GM19025 (cell line): ENCODE results near the gene F12.
A peak's percentile ranks its signal among the peaks of the same experiment; 100 is the strongest.
"Not testable (repeated sequence)": the region's sequence is repeated elsewhere in the genome, so short reads cannot be mapped to it uniquely, and the experiment has no call there.

Experiments
- ATAC-seq: cut with Tn5 transposase; IDR thresholded peaks from one replicate; pipeline ENCODE4 v1.9.1; 2021; ENCODE audit warnings: mild to moderate bottlenecking, low read depth, moderate library complexity; ENCODE audit not compliant: unreplicated experiment

The F12 gene

DNA sequence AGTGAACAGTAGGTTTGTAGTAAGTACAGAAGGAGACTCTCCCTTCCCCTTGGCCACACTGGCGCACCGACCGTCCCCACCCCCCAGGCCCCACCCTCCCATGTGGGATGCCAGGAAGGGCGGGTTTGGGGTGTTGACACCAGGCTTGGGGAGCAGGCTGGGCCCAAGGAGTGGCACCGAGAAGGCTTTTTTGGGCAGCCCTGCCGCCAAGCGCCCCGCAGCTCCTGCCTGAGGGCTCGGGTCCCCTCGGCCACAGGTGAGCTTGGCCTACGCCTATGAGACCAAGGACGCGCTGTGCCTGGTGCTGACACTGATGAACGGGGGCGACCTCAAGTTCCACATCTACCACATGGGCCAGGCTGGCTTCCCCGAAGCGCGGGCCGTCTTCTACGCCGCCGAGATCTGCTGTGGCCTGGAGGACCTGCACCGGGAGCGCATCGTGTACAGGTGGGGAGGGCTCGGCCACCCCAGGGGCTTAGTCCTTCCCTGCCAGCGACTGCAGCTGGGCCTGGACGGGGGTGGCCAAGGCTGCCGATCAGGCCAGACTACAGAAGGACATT lies 24.4 kb upstream of the F12 start:
- ATAC-seq = no peak

DNA sequence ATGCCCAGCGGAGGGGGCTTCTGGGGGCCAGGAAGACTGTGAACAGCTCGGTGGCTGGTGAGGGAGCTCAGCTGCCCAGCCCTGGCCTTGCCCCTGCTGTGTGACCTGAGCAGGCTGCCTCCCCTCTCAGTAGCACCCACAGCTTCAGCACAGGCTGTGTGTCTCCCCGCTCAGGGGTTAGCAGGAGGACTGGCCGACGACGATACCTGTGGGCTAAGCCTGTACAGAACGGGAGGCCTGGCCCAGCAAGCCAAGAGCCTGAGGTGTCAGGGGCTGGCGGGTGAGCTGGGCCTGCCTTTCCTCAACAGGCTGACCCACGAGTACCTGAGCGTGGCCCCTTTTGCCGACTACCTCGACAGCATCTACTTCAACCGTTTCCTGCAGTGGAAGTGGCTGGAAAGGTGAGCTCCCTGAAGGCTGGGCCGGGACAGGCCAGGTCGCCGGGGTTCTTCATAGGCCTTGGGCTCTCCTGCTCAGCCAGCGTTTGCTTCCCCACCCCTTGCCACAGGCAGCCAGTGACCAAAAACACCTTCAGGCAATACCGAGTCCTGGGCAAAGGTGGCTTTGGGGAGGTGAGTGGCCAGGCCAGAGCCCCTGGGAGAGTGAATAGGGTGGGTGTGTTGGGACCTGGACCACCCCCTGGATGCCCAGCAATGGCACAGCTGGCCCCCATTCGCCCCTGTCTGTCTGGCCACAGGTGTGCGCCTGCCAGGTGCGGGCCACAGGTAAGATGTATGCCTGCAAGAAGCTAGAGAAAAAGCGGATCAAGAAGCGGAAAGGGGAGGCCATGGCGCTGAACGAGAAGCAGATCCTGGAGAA lies 23.7 kb upstream of the F12 start:
- ATAC-seq = no peak

DNA sequence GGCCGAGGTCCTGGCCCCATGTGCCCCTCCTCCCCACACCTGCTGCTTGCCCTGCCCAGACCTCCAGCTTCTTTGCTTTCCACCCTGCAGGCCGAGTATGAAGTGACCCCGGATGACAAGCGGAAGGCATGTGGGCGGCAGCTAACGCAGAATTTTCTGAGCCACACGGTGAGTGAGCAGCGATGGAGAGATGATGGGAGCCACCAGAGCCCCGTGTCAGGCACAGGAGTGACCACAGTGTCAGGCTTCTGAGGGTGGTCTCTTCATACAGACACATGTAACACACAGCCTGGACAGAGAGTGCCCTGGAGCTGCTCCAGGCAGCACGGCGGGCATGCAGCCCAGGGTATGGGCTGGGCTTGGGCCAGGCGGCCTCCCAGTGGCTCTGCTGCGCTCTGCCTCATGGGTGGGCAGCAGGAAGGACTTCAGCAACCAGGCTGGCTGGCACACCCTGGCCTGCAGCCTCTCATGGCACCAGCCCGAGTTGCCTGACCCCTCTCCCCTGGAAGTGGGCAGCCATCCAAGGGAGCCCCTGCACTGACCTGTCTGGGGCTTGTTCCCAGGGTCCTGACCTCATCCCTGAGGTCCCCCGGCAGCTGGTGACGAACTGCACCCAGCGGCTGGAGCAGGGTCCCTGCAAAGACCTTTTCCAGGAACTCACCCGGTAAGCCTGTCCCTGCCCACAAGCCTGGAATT lies 22.9 kb upstream of the F12 start:
- ATAC-seq = no peak

DNA sequence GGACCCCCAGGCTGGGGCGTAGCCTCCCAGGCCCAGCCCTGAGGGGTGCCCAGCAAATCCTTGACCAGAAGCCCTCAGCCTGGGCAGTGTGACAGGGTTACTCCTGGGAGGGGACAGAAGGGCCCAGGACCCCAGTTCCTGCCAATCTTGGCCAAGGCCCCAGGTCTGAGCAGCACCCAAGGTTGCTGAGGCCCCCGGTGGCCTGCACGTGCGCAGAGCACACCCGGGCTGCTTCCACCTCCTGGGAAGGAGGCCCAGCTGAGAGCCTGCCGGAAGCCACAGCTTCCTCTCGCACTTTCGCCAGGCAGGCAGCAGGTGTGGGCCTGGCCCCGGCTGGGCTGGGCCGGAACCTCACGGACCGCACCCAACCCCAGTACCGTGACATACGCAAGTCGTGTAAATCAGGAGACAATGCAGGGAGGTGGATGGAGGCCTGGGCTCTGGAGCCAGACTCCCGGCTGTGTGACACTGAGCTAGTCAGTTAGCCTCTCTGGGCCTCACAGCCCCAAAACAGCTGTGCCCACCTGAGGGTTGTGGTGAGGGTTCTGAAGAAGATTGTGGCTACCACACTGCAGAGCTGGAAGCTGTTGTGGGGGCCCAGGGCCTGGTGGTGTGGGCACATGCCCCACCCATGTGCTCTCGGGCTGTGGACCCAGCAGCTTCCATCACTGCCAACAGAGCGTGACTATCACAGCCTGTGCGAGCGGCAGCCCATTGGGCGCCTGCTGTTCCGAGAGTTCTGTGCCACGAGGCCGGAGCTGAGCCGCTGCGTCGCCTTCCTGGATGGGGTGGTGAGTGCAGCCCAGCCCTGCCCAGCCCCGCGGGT lies 22.2 kb upstream of the F12 start:
- peak; percentile 47 for ATAC-seq

DNA sequence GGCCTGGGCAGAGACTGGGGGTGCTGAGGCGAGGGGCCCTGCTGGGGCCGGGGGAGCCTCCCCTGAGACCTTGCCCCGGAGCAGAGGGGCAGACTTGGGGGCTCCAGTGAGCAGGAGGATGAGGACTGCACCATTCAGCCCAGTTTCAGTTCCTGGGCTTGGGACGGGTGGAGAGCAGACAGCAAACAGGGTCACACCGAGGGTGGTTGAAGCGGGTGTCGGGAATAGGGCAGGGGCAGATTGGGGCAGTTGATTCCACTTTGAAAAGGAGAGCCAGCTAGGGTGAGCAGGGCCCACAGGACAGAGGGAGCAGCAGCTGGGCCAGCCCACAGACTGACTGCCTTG lies 21.6 kb upstream of the F12 start:
- ATAC-seq = no peak

DNA sequence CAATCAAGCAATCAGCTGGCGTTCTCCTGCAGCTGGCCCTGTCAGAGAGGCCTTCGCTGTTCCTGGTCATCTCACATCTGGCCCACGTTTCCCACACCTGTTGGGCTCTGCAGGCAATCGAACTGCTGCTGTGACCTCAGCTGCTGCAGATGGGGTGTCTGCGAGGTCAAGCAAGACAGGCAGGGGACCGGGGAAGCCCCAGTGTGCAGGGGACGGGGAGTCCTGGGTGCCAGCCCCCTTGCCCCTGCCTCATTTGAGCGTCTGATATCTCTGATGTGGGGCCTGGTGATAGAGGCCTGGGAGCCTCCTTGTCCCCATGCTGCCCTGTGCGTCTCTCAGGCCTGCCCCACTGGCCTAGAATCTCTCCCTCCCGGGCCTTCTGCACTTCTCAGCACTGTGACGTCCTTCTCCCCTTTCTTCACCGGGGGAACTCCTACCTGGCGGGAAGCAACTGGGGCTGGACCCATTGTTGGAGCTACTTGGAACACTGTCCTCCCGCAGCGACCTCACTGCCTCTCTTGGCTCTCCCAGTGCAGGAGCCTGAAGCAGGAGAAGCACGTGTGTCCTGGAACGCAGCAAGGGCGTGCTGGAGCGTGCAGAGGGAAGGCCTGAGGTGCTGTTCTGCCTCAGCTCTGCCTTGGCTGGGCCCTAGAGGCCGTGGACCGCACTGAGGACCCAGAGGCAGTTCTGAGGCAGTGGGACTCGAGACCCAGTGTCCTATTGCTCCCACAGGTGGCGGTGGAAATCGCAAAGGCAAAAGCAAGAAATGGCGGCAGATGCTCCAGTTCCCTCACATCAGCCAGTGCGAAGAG lies 21.0 kb upstream of the F12 start:
- ATAC-seq = no peak

DNA sequence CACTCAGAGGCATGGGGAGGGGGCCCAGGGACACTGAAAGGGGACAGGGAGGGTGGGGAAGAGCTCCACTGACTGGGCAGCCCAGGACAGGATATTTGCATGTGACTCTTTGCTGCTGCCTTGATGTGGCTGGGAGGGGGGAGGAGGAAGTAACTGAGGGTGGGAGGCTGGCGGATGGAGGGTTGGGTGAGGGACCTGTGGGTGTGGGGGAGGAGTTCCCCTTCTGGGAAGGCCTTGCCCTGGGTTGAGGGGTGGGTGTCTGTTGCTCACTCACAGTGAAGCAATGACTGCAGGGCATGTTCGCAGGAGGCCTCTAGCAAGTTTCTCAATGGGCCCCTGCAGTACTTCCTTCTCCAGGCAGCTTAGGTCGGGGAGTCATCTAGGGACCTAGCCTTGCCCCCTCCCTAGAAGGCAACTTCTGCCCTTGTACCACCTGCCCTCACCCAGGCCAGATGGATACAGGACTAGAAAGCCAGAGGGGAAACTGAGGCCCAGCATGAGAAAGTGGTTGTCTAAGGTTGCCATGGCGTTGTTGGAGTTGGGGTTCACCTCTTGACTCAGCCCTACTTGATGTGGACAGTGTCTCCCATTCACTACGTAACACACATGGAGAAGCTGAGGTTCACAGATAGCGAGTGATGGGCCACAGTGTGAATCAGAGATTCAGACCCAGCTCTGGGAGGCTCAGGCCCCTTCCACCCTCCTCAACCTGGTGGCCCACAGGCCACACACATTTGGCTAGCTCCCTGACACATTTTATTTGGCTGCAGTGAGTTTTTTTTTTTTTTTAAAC lies 20.1 kb upstream of the F12 start:
- no peak for ATAC-seq

DNA sequence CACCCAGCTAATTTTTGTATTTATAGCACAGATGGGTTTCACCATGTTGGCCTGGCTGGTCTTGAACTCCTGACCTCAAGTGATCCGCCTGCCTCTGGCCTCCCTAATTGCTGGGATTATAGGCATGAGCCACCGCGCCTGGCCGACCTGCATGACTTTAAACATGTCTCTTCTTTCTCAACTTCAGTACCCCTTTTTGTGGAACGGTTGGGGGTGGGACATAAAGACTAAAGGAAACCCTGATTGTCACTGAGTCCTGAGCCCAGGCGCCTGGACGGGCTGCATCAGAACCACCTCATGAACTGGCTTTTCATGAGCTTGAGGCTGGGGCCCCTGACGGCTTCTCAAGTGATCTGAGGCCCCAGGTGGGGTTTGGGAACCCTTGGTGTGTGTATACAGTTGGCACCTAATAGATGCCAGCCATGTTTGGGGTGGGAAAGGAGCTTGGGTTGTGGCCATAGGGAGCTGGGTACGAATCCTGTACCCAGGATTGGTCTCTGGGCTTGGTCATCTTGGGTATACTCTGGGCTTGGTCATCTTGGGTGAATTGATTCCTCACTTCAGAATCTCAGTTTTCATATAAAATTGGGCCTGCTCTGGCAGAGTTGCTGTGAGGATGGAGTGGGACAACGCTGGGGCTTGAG lies 19.3 kb upstream of the F12 start:
- no peak for ATAC-seq

DNA sequence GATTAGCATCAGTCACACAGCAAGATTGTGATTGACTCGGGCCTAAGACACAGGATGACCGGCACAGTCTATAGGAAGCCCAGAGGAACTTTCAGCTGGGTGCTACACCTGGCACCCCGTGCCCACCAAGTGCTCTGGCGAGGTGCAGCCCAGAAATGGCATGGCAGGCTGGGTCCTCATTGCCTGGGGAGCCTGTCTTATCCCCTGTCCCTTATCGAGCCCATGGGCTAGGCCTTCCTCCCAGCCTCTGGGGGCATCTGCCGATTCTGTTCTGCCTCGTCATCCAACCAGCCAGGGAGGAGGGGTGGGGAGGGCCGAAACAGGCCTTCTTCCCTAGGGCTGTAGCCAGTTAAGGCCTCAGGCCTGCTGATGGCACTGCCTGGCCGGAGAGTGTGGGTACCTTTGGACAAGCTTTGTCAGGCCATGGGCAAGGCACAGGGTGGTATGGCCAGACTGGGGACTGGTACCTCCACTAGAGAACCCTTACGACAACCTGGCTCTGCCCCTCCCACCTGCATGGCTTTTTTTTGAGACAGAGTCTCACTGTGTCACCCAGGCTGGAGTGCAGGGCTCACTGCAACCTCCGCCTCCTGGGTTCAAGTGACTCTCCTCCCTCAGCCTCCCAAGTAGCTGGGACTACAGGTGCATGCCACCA lies 18.7 kb upstream of the F12 start:
- ATAC-seq = no peak

DNA sequence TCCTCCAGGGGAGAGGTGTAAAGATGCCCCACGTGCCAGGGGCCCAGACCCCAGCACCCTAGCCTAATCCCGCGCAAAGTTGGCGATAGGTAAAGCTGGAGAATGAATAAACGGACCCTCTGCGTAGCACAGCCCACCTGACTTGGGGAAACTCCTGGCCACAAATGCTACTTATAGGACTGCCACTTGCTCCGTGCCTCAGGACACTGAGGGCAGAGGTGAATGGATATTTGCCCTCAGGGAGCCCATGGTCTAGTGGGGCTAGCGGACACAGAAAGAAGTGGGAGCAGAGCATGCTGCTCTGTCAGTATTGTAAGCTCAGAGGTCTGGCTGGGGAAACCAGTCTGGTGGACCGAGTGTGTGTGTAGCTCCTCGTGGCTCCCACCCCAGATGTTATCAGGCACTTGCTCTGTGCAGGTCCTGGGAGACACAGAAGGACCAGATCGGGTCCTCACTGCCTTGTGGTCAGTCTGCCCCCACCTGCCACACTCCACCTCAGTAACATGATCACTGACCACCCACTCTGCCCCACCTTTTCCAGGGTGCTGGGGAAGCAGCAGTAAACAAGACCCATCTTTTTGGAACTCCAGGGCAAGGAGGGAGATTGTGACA lies 18.0 kb upstream of the F12 start:
- no peak for ATAC-seq

DNA sequence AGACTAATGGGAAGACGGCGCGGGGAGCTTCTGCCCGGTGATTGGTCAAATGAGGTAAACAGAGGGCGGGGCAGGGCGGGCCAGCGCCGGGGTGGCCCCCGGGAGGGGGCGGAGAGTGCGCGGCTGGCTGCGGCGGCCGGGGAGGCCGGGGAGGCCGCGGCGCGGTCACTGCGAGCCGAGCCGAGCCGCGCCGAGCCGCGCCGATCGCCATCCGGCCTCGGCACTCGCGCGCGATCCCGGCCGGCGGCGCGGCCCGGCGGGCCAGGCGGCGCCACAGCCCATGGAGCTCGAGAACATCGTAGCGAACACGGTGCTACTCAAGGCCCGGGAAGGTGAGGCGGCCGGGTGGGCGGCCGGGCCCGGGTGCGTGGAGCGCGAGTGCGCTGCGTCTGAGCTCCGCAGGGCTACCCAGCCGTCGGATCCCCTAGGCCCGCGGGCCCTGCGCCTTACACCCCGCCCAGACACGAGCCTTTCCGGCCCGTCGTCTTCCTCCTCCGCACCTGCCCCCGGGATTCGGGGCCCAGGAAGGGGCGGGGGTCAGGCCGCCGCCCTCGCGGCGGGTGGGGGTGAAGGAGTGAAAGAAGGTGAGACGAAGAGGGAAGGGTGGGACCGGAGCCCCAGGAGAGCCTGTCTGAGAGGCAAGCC lies 17.3 kb upstream of the F12 start, which contains the start of gene GRK6:
TSS of gene GRK6 (plus strand) at position 111 of the 645 bp plus-strand sequence. CDS start at position 281, 170 bp downstream.
- peak; percentile 2 for ATAC-seq

DNA sequence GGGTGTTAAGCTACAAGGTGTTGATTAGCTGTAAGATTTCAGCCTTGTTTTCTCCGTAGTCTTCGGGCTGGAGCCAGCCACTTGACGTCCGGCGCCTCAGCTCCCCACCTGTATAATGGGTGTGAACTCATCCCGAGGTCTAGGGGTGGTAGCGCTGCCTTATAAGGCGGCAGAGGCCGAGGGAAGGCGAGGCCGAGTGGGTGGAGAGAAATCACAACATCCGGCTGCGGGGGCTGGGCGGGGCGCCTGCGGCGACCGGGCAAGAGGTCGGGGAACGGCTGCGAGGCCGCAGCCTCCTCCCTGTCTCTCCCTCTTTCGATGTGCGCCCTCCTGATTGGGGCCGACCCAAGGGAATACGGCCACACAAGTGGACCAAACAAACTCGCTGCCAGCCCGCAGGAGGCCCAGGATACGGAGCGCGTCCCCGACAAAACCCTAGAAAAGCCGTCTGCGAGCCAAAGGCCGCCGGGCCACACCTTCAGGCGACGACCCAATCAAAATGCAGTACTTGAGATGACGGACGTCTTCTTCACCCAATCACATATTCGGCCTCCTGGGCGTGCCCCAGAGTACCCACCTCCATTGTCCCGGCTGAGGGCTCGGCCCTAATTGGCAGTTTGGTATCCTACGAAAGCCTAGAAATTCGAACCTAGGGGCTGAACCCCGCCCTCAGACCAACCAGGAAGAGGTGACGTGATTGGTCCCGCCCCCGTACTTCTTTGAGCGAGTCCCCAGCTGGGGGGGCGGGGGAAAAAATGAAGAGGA lies 16.6 kb upstream of the F12 start:
- ATAC-seq = peak; percentile 75

DNA sequence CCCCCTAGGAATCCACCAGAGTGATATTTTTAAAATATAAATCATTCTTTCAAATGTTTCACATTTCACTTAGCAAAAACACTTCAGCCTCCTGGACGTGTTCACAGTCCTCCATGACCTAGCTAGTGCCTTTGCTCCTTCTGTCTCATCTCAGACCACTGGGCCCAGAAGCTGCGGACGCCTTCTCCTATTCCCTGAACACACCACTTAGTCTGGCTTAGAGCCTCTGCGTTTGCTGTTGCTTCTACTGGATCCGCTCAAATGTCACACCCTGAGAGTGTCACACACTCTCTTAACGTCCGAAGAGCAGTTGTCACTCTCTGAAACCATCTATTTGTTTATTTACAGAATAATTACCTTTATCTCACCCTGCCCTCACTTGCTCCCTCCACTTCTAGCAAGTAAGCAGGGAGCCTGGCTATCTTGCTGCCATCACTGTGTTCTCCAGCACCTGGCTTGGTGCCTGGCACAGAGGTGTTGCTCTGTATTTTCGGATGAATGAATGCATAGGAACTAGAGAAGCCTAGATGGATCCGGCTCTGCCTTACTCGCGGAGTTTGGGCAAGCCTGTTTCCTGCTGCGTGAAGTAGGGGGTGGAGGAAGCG lies 15.9 kb upstream of the F12 start:
- no peak for ATAC-seq

DNA sequence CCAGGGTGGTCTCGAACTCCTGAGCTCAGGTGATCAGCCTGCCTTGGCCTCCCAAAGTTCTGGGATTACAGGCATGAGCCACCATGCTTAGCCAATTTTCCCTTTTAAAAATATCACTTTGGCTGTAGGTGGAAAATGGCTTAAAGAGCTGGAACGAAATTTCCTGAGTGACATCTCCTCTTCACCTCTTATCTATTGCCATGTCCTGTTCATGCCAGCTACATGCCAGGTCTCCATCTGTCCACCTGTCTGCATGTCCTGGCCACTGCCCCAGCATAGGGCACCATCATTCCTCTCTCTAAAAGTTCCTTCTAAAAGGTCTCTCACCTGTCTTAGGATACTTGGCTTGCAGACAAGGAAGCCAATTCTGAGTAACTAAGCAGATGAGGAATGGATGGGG lies 14.3 kb upstream of the F12 start:
- no peak for ATAC-seq

DNA sequence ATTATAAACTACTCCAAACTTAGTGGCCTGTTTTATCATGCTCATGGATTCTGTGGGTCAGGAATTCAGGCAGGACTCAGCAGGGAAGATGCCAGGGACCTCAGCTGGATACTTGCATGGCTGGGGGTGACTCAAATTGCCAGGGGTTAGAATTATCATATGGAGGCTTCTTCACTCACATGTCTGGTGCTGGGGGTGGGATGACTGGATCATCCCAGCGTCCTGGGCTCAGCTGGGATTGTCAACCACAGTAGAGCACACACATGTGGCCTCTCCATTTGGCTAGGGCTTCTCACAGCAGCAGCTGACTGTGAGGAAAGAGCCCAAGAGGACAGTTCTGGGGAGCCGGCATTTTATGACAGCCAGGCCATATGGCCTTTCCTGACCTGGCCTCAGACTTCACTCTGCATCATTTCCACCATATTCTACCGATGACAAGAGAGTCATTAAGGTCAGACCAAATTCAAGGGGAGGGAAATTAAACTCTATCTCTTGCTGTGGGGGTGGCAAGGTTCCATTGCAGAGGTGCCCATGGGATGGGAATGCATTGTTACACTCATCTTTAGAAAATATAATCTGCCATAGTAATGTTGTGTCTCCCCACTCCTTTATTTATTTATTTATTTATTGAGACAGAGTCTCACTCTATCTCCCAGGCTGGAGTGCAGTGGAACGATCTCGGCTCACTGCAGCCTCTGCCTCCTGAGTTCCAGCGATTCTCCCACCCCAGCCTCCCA lies 11.9 kb upstream of the F12 start:
- ATAC-seq = no peak

DNA sequence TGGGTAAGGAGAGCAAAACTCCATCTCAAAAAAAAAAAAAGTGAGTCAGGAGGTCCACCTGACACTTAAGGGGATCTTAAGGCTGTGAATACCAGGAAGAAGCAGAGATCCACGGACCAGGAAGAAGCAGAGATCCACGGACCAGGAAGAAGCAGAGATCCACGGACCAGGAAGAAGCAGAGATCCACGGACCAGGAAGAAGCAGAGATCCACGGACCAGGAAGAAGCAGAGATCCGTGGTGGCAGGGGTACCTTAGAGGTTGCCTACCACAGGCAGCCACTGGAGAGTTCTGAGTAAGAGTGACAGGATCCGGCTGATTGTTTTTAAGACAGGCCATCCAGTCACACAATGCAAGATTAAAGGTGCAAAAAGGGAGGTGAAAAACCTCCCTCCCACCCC lies 11.1 kb upstream of the F12 start:
- not testable (repeated sequence) for ATAC-seq
